ENCODE data around the gene UBE2J2.

The UBE2J2 gene

GRCh38 chr1:1299686-1300351 lies 26.2 kb upstream of the UBE2J2 start:
- Histone ChIP-seq H3K4me3 (replicated peaks; ENCODE audit: low read depth, low read length) (no peak overlapping the region), H3K36me3 (ENCODE audit: control insufficient read depth, insufficient read depth, low read length) (no peaks in the 10 kb centered on the region), H3K27me3 (replicated peaks; ENCODE audit: control insufficient read depth, insufficient read depth, low read length) (no peaks in the 10 kb centered on the region)
- peak; percentile 66 for TF ChIP-seq CTCF (IDR thresholded peaks at IDR 0.05; ENCODE audit: insufficient read depth, low read length, poor library complexity, severe bottlenecking)
- no peak for DNase-seq (ENCODE audit: extremely low read depth, insufficient read length)

GRCh38 chr1:1298861-1299685 lies 25.4 kb upstream of the UBE2J2 start:
- no peak for TF ChIP-seq CTCF (IDR thresholded peaks at IDR 0.05; ENCODE audit: insufficient read depth, low read length, poor library complexity, severe bottlenecking)
- no peak for DNase-seq (ENCODE audit: extremely low read depth, insufficient read length)
- no peaks in the 10 kb centered on the region for H3K36me3 ChIP-seq (ENCODE audit: control insufficient read depth, insufficient read depth, low read length)
- no peaks in the 10 kb centered on the region for H3K27me3 ChIP-seq (replicated peaks; ENCODE audit: control insufficient read depth, insufficient read depth, low read length)
- H3K4me3 ChIP-seq (replicated peaks; ENCODE audit: low read depth, low read length): no peak overlapping the region

- Histone ChIP-seq H3K36me3 (ENCODE audit: control insufficient read depth, insufficient read depth, low read length) (no peaks in the 10 kb centered on the region), H3K4me3 (replicated peaks; ENCODE audit: low read depth, low read length) (no peak overlapping the region), H3K27me3 (replicated peaks; ENCODE audit: control insufficient read depth, insufficient read depth, low read length) (no peaks in the 10 kb centered on the region)
- no peak for TF ChIP-seq CTCF (IDR thresholded peaks at IDR 0.05; ENCODE audit: insufficient read depth, low read length, poor library complexity, severe bottlenecking)
- no peak for DNase-seq (ENCODE audit: extremely low read depth, insufficient read length)
Measured at GRCh38 chr1:1297802-1298424, 24.3 kb upstream of the UBE2J2 start.

- Histone ChIP-seq H3K27me3 (replicated peaks; ENCODE audit: control insufficient read depth, insufficient read depth, low read length) (no peaks in the 10 kb centered on the region), H3K36me3 (ENCODE audit: control insufficient read depth, insufficient read depth, low read length) (no peaks in the 10 kb centered on the region), H3K4me3 (replicated peaks; ENCODE audit: low read depth, low read length) (no peak overlapping the region)
- DNase-seq (ENCODE audit: extremely low read depth, insufficient read length): no peak
- no peak for TF ChIP-seq CTCF (IDR thresholded peaks at IDR 0.05; ENCODE audit: insufficient read depth, low read length, poor library complexity, severe bottlenecking)
Measured at GRCh38 chr1:1296070-1297061, 22.7 kb upstream of the UBE2J2 start.

GRCh38 chr1:1295154-1295923 lies 21.7 kb upstream of the UBE2J2 start:
- Histone ChIP-seq H3K27me3 (replicated peaks; ENCODE audit: control insufficient read depth, insufficient read depth, low read length) (no peaks in the 10 kb centered on the region), H3K36me3 (ENCODE audit: control insufficient read depth, insufficient read depth, low read length) (no peaks in the 10 kb centered on the region), H3K4me3 (replicated peaks; ENCODE audit: low read depth, low read length) (no peak overlapping the region)
- no peak for DNase-seq (ENCODE audit: extremely low read depth, insufficient read length)
- no peak for TF ChIP-seq CTCF (IDR thresholded peaks at IDR 0.05; ENCODE audit: insufficient read depth, low read length, poor library complexity, severe bottlenecking)

Data from GM06990 (cell line).